ENCODE results near the gene IFITM1. TPM values are rescaled to one million over a fixed set of nuclear protein-coding genes. Genes with fewer than 3 reads are reported as not detected.

The IFITM1 gene
- total and polyA plus RNA-seq, 9 of the 15 experiments (the other 6 are each of a cell fraction or from before 2014, with no cell fraction given): 691 to 5,579 (median 974) TPM

GRCh38 chr11:285894-286220 lies 28.0 kb upstream of the IFITM1 start:
- Histone ChIP-seq H2AFZ (ENCODE audit: low read depth, low read length) (no peak overlapping the region), H3K79me2 (ENCODE audit: control insufficient read depth, insufficient read depth, low read length) (peaks cover 35% of the 10 kb centered on the region), H3K27ac (ENCODE audit: extremely low read depth, low read depth, low read length) (no peak overlapping the region), H3K4me1 (replicated peaks in 1 of 2; ENCODE audit: control insufficient read depth in 2 of 2, insufficient read depth in 2 of 2, low read length in 2 of 2) (peaks cover 18 to 78% of the 10 kb centered on the region in 2 experiments; a peak in 4 of 5 replicates), H3K27me3 (ENCODE audit: control insufficient read depth in 2 of 2, insufficient read depth in 2 of 2, low read length in 2 of 2) (no peaks in the 10 kb centered on the region), H3K9ac (ENCODE audit: insufficient read depth in 1 of 2, low read depth in 2 of 2, low read length in 2 of 2) (peak overlapping the region in 1 of 2 experiments; percentile 8; a peak in 1 of 4 replicates), H3K9me1 (ENCODE audit: control insufficient read depth, insufficient read depth, low read length) (no peaks in the 10 kb centered on the region), H3K9me3 (replicated peaks; ENCODE audit: control insufficient read depth, insufficient read depth, low read depth, low read length) (no peaks in the 10 kb centered on the region; the same call in 1 of the 2 replicates), H3K4me2 (ENCODE audit: insufficient read depth, low read length) (no peak overlapping the region), H3K4me3 (no peak overlapping the region), H3K36me3 (ENCODE audit: control insufficient read depth, insufficient read depth, low read length) (peaks cover 16% of the 10 kb centered on the region; the same call in 1 of the 3 replicates), H4K20me1 (replicated peaks; ENCODE audit: control insufficient read depth, insufficient read depth, low read length) (no peaks in the 10 kb centered on the region)
- ChIA-PET CTCF (ENCODE audit: low intra/inter-chr PET ratio) (no interaction called here), POLR2A (interaction anchor here (0.6 kb wide), 1 partner anchor 771 kb away, joined by 3 read pairs; no protein-coding TSS in a partner anchor)
- intact Hi-C loops (cut with micrococcal nuclease): no loop called here
- DNase-seq (ENCODE audit: extremely low read depth in 1 of 4, low spot score in 3 of 4) (no peak), ATAC-seq (no peak), FAIRE-seq (no peak)
- BruUV-seq (replicated peaks): no TSS peak
- in situ Hi-C loops (cut with MboI): no loop called here
- 87% methylated on average over 8 of the region's 8 CpGs for WGBS (ENCODE audit: insufficient coverage, low coverage, missing lambda C conversion rate)
- TF ChIP-seq NR1H2 (CRISPR knock-in tag; IDR thresholded peaks at IDR 0.05): no peak
- TF ChIP-seq ZNF217 (CRISPR knock-in tag; IDR thresholded peaks at IDR 0.05): no peak
- no peak for TF ChIP-seq HES1 (IDR thresholded peaks at IDR 0.05; ENCODE audit: low read depth)
- TF ChIP-seq SP2 (IDR thresholded peaks at IDR 0.05; ENCODE audit: extremely low read depth, low read depth, low read length, poor library complexity, severe bottlenecking): no peak
- no peak for TF ChIP-seq POU5F1 (IDR thresholded peaks at IDR 0.05; ENCODE audit: borderline replicate concordance, low read depth, low read length, partially characterized antibody)
- TF ChIP-seq ZNF165 (CRISPR knock-in tag; IDR thresholded peaks at IDR 0.05; ENCODE audit: borderline replicate concordance): no peak
- TF ChIP-seq XRCC4 (IDR thresholded peaks at IDR 0.05; ENCODE audit: extremely low read depth, insufficient read depth, insufficient read length): no peak
- no peak for TF ChIP-seq SIRT6 (IDR thresholded peaks at IDR 0.05; ENCODE audit: low read depth, low read length)
- TF ChIP-seq BRD4 (IDR thresholded peaks at IDR 0.05): no peak
- no peak for TF ChIP-seq ZNF384 (IDR thresholded peaks at IDR 0.05; ENCODE audit: low read depth, low read length)
- TF ChIP-seq, protein P1, sequence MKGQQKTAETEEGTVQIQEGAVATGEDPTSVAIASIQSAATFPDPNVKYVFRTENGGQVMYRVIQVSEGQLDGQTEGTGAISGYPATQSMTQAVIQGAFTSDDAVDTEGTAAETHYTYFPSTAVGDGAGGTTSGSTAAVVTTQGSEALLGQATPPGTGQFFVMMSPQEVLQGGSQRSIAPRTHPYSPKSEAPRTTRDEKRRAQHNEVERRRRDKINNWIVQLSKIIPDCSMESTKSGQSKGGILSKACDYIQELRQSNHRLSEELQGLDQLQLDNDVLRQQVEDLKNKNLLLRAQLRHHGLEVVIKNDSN (CRISPR knock-in tag; IDR thresholded peaks at IDR 0.05): no peak
- TF ChIP-seq, protein P2, sequence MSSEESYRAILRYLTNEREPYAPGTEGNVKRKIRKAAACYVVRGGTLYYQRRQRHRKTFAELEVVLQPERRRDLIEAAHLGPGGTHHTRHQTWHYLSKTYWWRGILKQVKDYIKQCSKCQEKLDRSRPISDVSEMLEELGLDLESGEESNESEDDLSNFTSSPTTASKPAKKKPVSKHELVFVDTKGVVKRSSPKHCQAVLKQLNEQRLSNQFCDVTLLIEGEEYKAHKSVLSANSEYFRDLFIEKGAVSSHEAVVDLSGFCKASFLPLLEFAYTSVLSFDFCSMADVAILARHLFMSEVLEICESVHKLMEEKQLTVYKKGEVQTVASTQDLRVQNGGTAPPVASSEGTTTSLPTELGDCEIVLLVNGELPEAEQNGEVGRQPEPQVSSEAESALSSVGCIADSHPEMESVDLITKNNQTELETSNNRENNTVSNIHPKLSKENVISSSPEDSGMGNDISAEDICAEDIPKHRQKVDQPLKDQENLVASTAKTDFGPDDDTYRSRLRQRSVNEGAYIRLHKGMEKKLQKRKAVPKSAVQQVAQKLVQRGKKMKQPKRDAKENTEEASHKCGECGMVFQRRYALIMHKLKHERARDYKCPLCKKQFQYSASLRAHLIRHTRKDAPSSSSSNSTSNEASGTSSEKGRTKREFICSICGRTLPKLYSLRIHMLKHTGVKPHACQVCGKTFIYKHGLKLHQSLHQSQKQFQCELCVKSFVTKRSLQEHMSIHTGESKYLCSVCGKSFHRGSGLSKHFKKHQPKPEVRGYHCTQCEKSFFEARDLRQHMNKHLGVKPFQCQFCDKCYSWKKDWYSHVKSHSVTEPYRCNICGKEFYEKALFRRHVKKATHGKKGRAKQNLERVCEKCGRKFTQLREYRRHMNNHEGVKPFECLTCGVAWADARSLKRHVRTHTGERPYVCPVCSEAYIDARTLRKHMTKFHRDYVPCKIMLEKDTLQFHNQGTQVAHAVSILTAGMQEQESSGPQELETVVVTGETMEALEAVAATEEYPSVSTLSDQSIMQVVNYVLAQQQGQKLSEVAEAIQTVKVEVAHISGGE (CRISPR knock-in tag; IDR thresholded peaks at IDR 0.05): no peak
- TF ChIP-seq WHSC1 (IDR thresholded peaks at IDR 0.05; ENCODE audit: low read length): no peak
- no peak for TF ChIP-seq SNAPC5 (CRISPR knock-in tag; IDR thresholded peaks at IDR 0.05)
- TF ChIP-seq, protein P3, sequence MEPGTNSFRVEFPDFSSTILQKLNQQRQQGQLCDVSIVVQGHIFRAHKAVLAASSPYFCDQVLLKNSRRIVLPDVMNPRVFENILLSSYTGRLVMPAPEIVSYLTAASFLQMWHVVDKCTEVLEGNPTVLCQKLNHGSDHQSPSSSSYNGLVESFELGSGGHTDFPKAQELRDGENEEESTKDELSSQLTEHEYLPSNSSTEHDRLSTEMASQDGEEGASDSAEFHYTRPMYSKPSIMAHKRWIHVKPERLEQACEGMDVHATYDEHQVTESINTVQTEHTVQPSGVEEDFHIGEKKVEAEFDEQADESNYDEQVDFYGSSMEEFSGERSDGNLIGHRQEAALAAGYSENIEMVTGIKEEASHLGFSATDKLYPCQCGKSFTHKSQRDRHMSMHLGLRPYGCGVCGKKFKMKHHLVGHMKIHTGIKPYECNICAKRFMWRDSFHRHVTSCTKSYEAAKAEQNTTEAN (CRISPR knock-in tag; IDR thresholded peaks at IDR 0.05): no peak

Data from K562 (cell line).